Prostate gland (tissue), 2 donors: Measurements from ENCODE around the gene FBXW2. TPM values are rescaled to one million over a fixed set of nuclear protein-coding genes. Genes with fewer than 3 reads are reported as not detected.

Experiments used
- DNase-seq: peaks from one replicate; pipeline ENCODE4 v3.0.0-alpha.2; 2019; ENCODE audit warnings: low spot score
- H3K27ac ChIP-seq, 2 donors: fragments of 200-600 bp; sonication (generic); 2 replicates each; pipeline ENCODE4 v1.5.1; 2017 to 2019
- H3K27me3 ChIP-seq: fragments of 200-600 bp; sonication (generic); replicated peaks from 2 replicates; pipeline ENCODE4 v1.5.1; 2019; ENCODE audit not compliant: insufficient read depth
- H3K36me3 ChIP-seq, 2 donors: fragments of 200-600 bp; sonication (generic); 1 replicate in 1 of 2; 2 replicates in 1 of 2; pipeline versions ENCODE4 v1.5.1 to v1.8.1; 2017 to 2019
- H3K4me1 ChIP-seq: fragments of 200-600 bp; sonication (generic); replicated peaks from 2 replicates; pipeline ENCODE4 v1.5.1; 2019
- H3K4me3 ChIP-seq, 2 donors: fragments of 200-600 bp; sonication (generic); 2 replicates each; pipeline ENCODE4 v1.5.1; 2017 to 2019
- H3K9me3 ChIP-seq: fragments of 200-600 bp; sonication (generic); 2 replicates; pipeline ENCODE4 v1.5.1; 2017
- CTCF ChIP-seq, 4 experiments: fragments of 200-600 bp in 2 of 4; fragments of 450-650 bp in 2 of 4; sonication (generic) in 2 of 4; IDR thresholded peaks; 1 replicate in 3 of 4; 2 replicates in 1 of 4; pipeline ENCODE4 v1.5.1; 2016 to 2019; ENCODE audit warnings: antibody characterized with exemption in 4 of 4, mild to moderate bottlenecking in 2 of 4, moderate library complexity in 2 of 4
- POLR2A ChIP-seq: fragments of 450-650 bp; IDR thresholded peaks from one replicate; pipeline ENCODE4 v1.6.1; 2016; ENCODE audit warnings: antibody characterized with exemption, mild to moderate bottlenecking
- POLR2AphosphoS5 ChIP-seq: sonication (generic); formaldehyde crosslinking; IDR thresholded peaks from one replicate; pipeline ENCODE4 v1.6.1; 2017; ENCODE audit warnings: antibody characterized with exemption
- WGBS: methylation state at CpG from one replicate; pipeline ENCODE4 v1.1.5; 2018; 5-methylcytosine and 5-hydroxymethylcytosine counted together
- intact Hi-C: fragments of 100-400 bp; cut with DNase I; formaldehyde crosslinking; loops from one replicate; pipeline ENCODE4 v1.14.2; 2022
- total RNA-seq, 2 donors: library from RNA; depleted of rRNA; stranded (reverse); fragments of >200 nt; gene quantifications; one replicate each; pipeline ENCODE4 v1.1.0, GENCODE V29; 2016

Gene FBXW2
- total RNA-seq, 2 donors from 2014 or later = 38.3 to 57.1 TPM

DNA sequence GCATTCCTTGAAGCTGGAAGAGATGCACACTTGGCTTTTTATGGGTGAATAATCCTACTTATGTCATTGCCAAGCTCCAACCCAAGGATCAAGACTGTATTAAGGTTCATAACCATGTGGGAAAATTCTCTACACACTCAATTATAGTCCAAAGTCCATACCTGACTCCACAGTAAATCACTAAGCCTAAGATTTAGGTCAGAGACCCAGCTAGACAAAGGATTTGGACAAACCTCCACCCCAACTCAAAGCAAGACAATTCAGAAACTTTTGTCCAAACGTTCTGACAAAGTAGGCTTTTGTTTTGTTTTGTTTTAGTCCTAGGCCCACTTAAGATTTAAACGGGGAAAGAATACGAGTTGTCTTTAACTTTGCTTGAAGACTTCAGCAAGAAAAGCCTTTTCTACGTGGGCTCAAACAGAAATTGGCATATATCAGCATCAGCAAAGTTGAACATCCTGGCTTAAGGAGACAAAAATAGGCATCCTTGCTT, 80.6 kb downstream of the FBXW2 start:
- no peaks in the 10 kb centered on the region for H3K27me3 ChIP-seq
- H3K36me3 ChIP-seq = no peaks in the 10 kb centered on the region
- TF ChIP-seq POLR2A (no peak), POLR2AphosphoS5 (no peak), CTCF (IDR thresholded peaks at IDR 0.05) (no peak)
- no peaks in the 10 kb centered on the region for H3K4me1 ChIP-seq
- intact Hi-C loops = loop anchor here (10.0 kb wide), 2 partner anchors 82 to 212 kb away; partner anchors contain the start of genes FBXW2 and TRAF1
- H3K4me3 ChIP-seq = peak overlapping the region; percentile 83
- H3K27ac ChIP-seq = peak overlapping the region; percentile 75 to 85
- H3K9me3 ChIP-seq = no peaks in the 10 kb centered on the region
- no peak for DNase-seq
- 12% methylated on average over 4 of the region's 4 CpGs for WGBS

DNA sequence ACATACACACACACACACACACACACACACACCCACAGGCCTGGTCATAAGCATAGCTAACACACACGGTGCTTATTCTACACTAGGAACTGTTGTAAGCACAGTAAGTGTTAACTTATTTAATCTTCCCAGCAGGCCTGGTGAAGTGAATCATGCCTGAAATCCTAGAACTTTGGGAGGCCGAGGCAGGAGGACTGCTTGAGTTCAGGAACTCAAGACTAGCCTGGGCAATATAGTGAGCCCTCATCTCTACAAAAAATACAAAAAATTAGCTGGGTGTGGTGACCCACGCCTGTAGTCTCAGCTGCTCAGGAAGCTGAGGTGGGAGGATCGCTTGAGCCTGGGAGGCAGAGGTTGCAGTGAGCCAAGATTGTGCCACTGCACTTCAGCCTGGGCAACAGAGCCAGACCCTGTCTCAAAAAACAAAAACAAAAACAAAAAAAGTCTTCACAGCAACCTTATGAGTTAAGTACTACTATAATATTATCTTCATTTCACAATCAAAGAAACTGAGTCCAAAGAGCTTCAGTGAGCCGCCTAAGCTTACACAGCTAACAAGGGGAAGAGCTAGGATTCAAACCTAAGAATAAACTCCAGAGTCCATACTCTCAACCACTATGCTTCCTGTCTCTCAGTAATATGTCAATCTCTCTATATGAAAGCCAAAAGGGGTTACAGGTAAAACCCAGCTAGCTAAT, 81.2 kb downstream of the FBXW2 start:
- DNase-seq = no peak
- Histone ChIP-seq H3K4me3 (peak overlapping the region in 1 of 2 donors; percentile 83), H3K27me3 (no peaks in the 10 kb centered on the region), H3K27ac (peak overlapping the region; percentile 75 to 85), H3K36me3 (no peaks in the 10 kb centered on the region), H3K4me1 (no peaks in the 10 kb centered on the region), H3K9me3 (no peaks in the 10 kb centered on the region)
- TF ChIP-seq CTCF (IDR thresholded peaks at IDR 0.05) (no peak), POLR2AphosphoS5 (no peak), POLR2A (no peak)
- intact Hi-C loops = loop anchor here (10.0 kb wide), 2 partner anchors 83 to 213 kb away; partner anchors contain the start of genes FBXW2 and TRAF1
- WGBS = 63% methylated on average over 5 of the region's 5 CpGs

GRCh38 chr9:120711354-120711753, 81.9 kb downstream of the FBXW2 start:
- no peak for DNase-seq
- H3K27ac ChIP-seq = peak overlapping the region; percentile 75 to 85
- no peaks in the 10 kb centered on the region for H3K4me1 ChIP-seq
- intact Hi-C loops = loop anchor here (10.0 kb wide), 2 partner anchors 83 to 213 kb away; partner anchors contain the start of genes FBXW2 and TRAF1
- TF ChIP-seq POLR2AphosphoS5 (no peak), POLR2A (no peak), CTCF (IDR thresholded peaks at IDR 0.05) (peak in 2 of 4 experiments; percentile 15 to 18)
- no peaks in the 10 kb centered on the region for H3K9me3 ChIP-seq
- H3K36me3 ChIP-seq = no peaks in the 10 kb centered on the region
- no peak overlapping the region for H3K4me3 ChIP-seq
- no peaks in the 10 kb centered on the region for H3K27me3 ChIP-seq

GRCh38 chr9:120710110-120710981, 82.9 kb downstream of the FBXW2 start:
- Histone ChIP-seq H3K27ac (peak overlapping the region; percentile 75 to 85), H3K27me3 (no peaks in the 10 kb centered on the region), H3K36me3 (no peaks in the 10 kb centered on the region), H3K4me3 (peak overlapping the region; percentile 11 to 21), H3K9me3 (no peaks in the 10 kb centered on the region), H3K4me1 (no peaks in the 10 kb centered on the region)
- no peak for TF ChIP-seq CTCF (IDR thresholded peaks at IDR 0.05)
- peak; percentile 68 for TF ChIP-seq POLR2AphosphoS5
- peak; percentile 37 for DNase-seq
- intact Hi-C loops = loop anchor here (10.0 kb wide), 2 partner anchors 84 to 214 kb away; partner anchors contain the start of genes FBXW2 and TRAF1
- WGBS = 47% methylated on average over 10 of the region's 10 CpGs
